A549 (cell line): ENCODE measurements around the gene XPO4. TPM values are rescaled to one million over a fixed set of nuclear protein-coding genes. Genes with fewer than 3 reads are reported as not detected.
"Not testable (repeated sequence)": the region's sequence is repeated elsewhere in the genome, so short reads cannot be mapped to it uniquely, and the experiment has no call there.

Source experiments
- ATAC-seq, 2 experiments: fragments of 200-7000 bp in 1 of 2; fragments of >200 bp in 1 of 2; cut with Nextera tagmentation in 1 of 2; cut with Tn5 transposase in 1 of 2; 3 replicates each; pipeline versions ENCODE4 v1.8.0 to v1.9.1; 2018 to 2020; ENCODE audit warnings: mild to moderate bottlenecking in 1 of 2, moderate library complexity in 1 of 2
- CTCF ChIA-PET: fragments of 300-600 bp; sonication (Branson Sonifier 250); formaldehyde crosslinking; extraction: SDS; loops from one replicate; lab custom pipeline; 2021; ENCODE audit warnings: antibody characterized with exemption, inconsistent platforms; lab: Yijun Ruan, JAX
- POLR2A ChIA-PET: fragments of 350-600 bp; formaldehyde crosslinking; extraction: SDS; loops from one replicate; lab custom pipeline; 2021; ENCODE audit warnings: antibody characterized with exemption, inconsistent platforms; lab: Yijun Ruan, JAX
- DNase-seq, 2 experiments: peaks; one replicate each; pipeline versions ENCODE4 v3.0.0 to v3.0.0-alpha.2; 2011 to 2016; ENCODE audit warnings: low read depth in 1 of 2, low spot score in 1 of 2
- FAIRE-seq: peaks from 2 replicates; lab custom pipeline; 2011; peaks lifted over from hg19 to GRCh38; lab: Jason Lieb, UNC
- H3K27ac ChIP-seq, 2 experiments: fragments of >200 bp; sonication (Bioruptor Twin); formaldehyde crosslinking; 3 replicates each; pipeline ENCODE4 v1.5.1; 2016 to 2017
- H3K4me1 ChIP-seq: fragments of >200 bp; sonication (Bioruptor Twin); formaldehyde crosslinking; 3 replicates; pipeline ENCODE4 v1.6.1; 2016
- H3K4me2 ChIP-seq: fragments of >200 bp; sonication (Bioruptor Twin); formaldehyde crosslinking; 3 replicates; pipeline ENCODE4 v1.6.1; 2016
- H3K4me3 ChIP-seq: fragments of >200 bp; sonication (Bioruptor Twin); formaldehyde crosslinking; 3 replicates; pipeline ENCODE4 v1.5.1; 2016
- H3K9me3 ChIP-seq: fragments of >200 bp; sonication (Bioruptor Twin); formaldehyde crosslinking; 3 replicates; pipeline ENCODE4 v1.6.1; 2016
- CBX2 ChIP-seq: fragments of 200-600 bp; sonication (generic); IDR thresholded peaks from 2 replicates; pipeline ENCODE4 v1.6.1; 2016; ENCODE audit warnings: low read depth, mild to moderate bottlenecking, borderline replicate concordance
- CHD2 ChIP-seq: fragments of 150-350 bp; IDR thresholded peaks from 2 replicates; pipeline ENCODE4 v1.6.1; 2014; ENCODE audit warnings: low read length; ENCODE audit not compliant: partially characterized antibody
- CHD4 ChIP-seq: fragments of 200-600 bp; sonication (generic); IDR thresholded peaks from 2 replicates; pipeline ENCODE4 v1.6.1; 2016; ENCODE audit warnings: antibody characterized with exemption, mild to moderate bottlenecking, borderline replicate concordance
- EHF ChIP-seq: fragments of 250-450 bp; sonication (Bioruptor Pico); IDR thresholded peaks from 2 replicates; pipeline ENCODE4 v1.5.0; 2020; ENCODE audit warnings: mild to moderate bottlenecking
- FOSB ChIP-seq: fragments of 250-450 bp; sonication (Bioruptor Pico); IDR thresholded peaks from 2 replicates; pipeline ENCODE4 v1.5.0; 2020; ENCODE audit warnings: mild to moderate bottlenecking, moderate library complexity
- GATA3 ChIP-seq: IDR thresholded peaks from 2 replicates; pipeline ENCODE4 v1.6.1; 2012; ENCODE audit warnings: borderline replicate concordance
- JUNB ChIP-seq: fragments of >200 bp; sonication (Bioruptor Twin); formaldehyde crosslinking; IDR thresholded peaks from 2 replicates; pipeline ENCODE4 v1.6.1; 2016
- KDM1A ChIP-seq: fragments of 200-600 bp; sonication (generic); IDR thresholded peaks from 2 replicates; pipeline ENCODE4 v1.6.1; 2016; ENCODE audit warnings: low read depth, mild to moderate bottlenecking
- NPAS2 ChIP-seq: fragments of 250-450 bp; sonication (Bioruptor Pico); IDR thresholded peaks from 2 replicates; pipeline ENCODE4 v1.8.0; 2022; ENCODE audit warnings: mild to moderate bottlenecking, moderate library complexity, borderline replicate concordance
- POLR2A ChIP-seq: IDR thresholded peaks from 2 replicates; pipeline ENCODE4 v1.6.1; 2012; ENCODE audit warnings: mild to moderate bottlenecking, low read length
- POLR2AphosphoS2 ChIP-seq: conservative IDR thresholded peaks from 2 replicates; pipeline ENCODE4 v1.6.1; 2012; ENCODE audit warnings: low read length, improper control_type of control experiment, inconsistent platforms
- RCOR1 ChIP-seq: fragments of 150-350 bp; IDR thresholded peaks from 2 replicates; pipeline ENCODE4 v1.6.1; 2014; ENCODE audit warnings: antibody characterized with exemption, low read length, low read depth
- TP53 ChIP-seq: fragments of 250-450 bp; sonication (Bioruptor Pico); IDR thresholded peaks from 2 replicates; pipeline ENCODE4 v1.5.0; 2021; ENCODE audit warnings: mild to moderate bottlenecking, moderate library complexity
- ZFP36 ChIP-seq: fragments of 450-650 bp; IDR thresholded peaks from 2 replicates; pipeline ENCODE4 v1.6.1; 2014; ENCODE audit warnings: borderline replicate concordance; ENCODE audit not compliant: partially characterized antibody
- WGBS: methylation state at CpG from one replicate; pipeline ENCODE4 v1.1.6; 2017; ENCODE audit errors: missing lambda C conversion rate; 5-methylcytosine and 5-hydroxymethylcytosine counted together
- polyA plus RNA-seq, 4 experiments: library from polyadenylated mRNA; depleted of rRNA in 3 of 4; stranded (reverse); fragments of >200 nt; fragmentation: RNase III in 1 of 4; extraction: RNeasy Plus Mini Kit Qiagen cat#74134 plus additional on column Dnase treatment in 1 of 4; gene quantifications; 2 replicates in 3 of 4; 3 replicates in 1 of 4; pipeline ENCODE4 v1.2.3, GENCODE V29; 2011 to 2017
- TF ChIP-seq, protein P1 (sequence below): IDR thresholded peaks from 2 replicates; pipeline ENCODE4 v1.6.1; 2012
- TF ChIP-seq, protein P2 (sequence below): IDR thresholded peaks from 2 replicates; pipeline ENCODE4 v1.6.1; 2012
- TF ChIP-seq, protein P3 (sequence below): fragments of 450-650 bp; IDR thresholded peaks from 2 replicates; pipeline ENCODE4 v1.6.1; 2014; ENCODE audit warnings: antibody characterized with exemption

Gene XPO4
- polyA plus RNA-seq, 2 of the 4 experiments (the other 2 are of a cell fraction): 7.3 to 16.6 TPM

DNA sequence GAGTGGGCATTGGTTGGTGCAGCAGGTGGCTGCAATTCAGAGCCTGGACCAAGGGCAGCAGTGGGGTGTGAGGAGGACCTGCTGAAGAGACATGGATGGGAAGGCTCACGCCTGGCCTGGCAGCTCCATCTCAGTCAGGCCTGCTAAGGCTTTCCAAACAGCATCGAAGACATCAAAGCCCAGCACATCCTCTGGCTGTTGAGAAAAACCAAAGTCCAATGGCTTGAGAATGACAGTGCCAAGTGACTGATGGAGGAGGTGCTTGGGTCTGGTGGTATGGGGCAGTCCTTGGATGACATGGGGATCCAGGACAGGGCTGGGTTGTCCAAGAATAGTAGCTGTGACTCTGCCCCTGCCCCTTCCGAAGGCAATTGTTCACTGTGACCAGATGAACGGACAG lies 19.0 kb upstream of the XPO4 start:
- Histone ChIP-seq H3K4me3 (no peak overlapping the region), H3K4me2 (no peak overlapping the region), H3K9me3 (no peaks in the 10 kb centered on the region), H3K4me1 (no peaks in the 10 kb centered on the region), H3K27ac (no peak overlapping the region)
- WGBS: 70% methylated on average over 4 of the region's 4 CpGs
- DNase-seq: no peak
- TF ChIP-seq CHD2: no peak
- TF ChIP-seq, protein P1, sequence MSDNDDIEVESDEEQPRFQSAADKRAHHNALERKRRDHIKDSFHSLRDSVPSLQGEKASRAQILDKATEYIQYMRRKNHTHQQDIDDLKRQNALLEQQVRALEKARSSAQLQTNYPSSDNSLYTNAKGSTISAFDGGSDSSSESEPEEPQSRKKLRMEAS: no peak
- TF ChIP-seq TP53: no peak
- TF ChIP-seq EHF (CRISPR knock-in tag): no peak
- TF ChIP-seq KDM1A: no peak
- TF ChIP-seq RCOR1: no peak
- TF ChIP-seq NPAS2 (CRISPR knock-in tag): no peak
- TF ChIP-seq FOSB: no peak
- TF ChIP-seq POLR2A: no peak
- no peak for TF ChIP-seq CBX2
- TF ChIP-seq, all 56 proteins: peak for 0
- FAIRE-seq: no peak
- ChIA-PET POLR2A (no interaction called here), CTCF (interaction anchor here (1.4 kb wide), 2 partner anchors 10 to 426 kb away, joined by 3 read pairs; no protein-coding TSS in a partner anchor)
- no peak for ATAC-seq

DNA sequence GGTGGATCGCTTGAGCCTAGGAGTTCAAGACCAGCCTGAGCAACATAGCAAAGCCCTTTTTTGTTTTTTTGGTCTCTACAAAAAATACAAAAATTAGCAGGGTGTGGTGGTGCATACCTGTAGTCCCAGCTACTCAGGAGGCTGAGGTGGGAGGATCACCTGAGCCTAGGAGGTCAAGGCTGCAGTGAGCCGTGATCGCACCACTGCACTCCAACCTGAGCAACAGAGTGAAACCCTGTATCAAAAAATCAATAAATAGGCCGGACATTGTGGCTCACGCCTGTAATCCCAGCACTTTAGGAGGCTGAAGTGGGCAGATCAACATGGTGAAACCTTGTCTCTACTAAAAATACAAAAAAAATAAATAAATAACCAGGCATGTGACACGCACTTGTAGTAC lies 13.1 kb upstream of the XPO4 start:
- 93% methylated on average over 6 of the region's 6 CpGs for WGBS
- H3K4me3 ChIP-seq, FAIRE-seq, H3K27ac ChIP-seq, POLR2A ChIA-PET, H3K4me1 ChIP-seq, DNase-seq, H3K9me3 ChIP-seq, H3K4me2 ChIP-seq, ATAC-seq: not testable (repeated sequence)
- CTCF ChIA-PET: interaction anchor here (0.7 to 1.8 kb wide), 2 partner anchors 10 to 12 kb away, joined by 3 to 6 read pairs; no protein-coding TSS in a partner anchor

DNA sequence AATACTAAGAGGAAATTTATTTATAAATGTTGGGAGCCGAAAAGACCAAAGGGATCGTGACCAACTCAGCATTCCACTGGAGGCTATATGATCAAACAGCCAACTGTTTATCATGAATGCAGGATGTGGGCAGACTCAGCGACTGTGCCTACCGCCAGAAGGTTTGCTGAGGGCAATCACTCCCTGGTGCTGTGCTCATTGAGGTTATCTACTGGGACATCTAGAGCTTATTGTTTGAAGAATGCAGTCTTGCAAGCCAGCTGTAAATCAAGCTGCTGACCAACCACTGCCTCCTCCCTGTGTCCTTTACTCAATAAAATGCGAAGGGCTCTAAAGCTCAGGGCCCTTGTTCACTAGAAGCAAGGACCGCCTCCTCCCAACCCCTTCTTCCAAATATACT lies 8.5 kb upstream of the XPO4 start:
- 77% methylated on average over 6 of the region's 6 CpGs for WGBS
- Histone ChIP-seq H3K4me2 (no peak overlapping the region), H3K4me3 (no peak overlapping the region), H3K4me1 (no peaks in the 10 kb centered on the region), H3K9me3 (no peaks in the 10 kb centered on the region), H3K27ac (no peak overlapping the region)
- no peak for TF ChIP-seq ZFP36
- TF ChIP-seq GATA3: no peak
- ATAC-seq (no peak), FAIRE-seq (no peak), DNase-seq (no peak)
- POLR2A ChIA-PET: no interaction called here
- CTCF ChIA-PET: interaction anchor here (0.8 to 1.1 kb wide), 2 partner anchors 10 to 199 kb away, joined by 3 to 4 read pairs; no protein-coding TSS in a partner anchor

DNA sequence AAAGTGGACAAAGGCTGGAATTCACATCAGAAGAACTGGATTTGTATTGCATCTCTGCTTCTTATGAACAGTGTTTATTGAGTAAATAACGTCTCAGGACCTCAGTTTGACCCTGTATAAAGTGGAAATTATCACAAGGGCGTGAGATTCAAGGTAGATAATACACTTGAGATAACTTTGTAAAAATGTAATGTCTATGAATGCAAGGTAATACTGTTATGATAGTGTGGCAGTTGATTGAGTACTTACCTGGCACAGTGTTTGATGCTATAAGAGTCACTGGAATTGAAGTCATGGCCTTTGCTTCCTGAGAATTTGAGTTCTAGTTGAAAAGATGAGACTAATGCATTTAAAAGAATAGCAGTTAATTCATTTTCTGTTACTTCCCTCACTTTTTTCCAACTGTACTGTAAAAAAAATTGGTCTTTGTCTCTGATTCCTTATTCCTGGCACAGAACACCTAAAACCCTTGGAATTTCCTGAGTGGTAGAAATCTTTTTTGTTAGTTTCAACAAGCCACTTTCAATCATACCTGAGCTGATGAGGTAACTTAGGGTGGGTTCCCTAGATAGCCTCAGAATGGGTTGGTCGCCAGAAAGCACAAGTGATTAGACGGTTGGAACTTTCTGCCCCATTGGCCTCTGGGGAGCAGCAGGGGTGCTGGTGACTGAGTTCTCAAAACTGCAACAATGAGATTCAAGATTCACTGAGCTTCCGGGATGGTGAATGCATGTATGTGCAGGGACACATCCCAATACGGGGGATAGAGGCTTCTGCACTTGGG lies 6.4 kb upstream of the XPO4 start:
- H3K27ac ChIP-seq: no peak overlapping the region
- ATAC-seq: no peak
- 46% methylated on average over 5 of the region's 6 CpGs for WGBS
- TF ChIP-seq, protein P2, sequence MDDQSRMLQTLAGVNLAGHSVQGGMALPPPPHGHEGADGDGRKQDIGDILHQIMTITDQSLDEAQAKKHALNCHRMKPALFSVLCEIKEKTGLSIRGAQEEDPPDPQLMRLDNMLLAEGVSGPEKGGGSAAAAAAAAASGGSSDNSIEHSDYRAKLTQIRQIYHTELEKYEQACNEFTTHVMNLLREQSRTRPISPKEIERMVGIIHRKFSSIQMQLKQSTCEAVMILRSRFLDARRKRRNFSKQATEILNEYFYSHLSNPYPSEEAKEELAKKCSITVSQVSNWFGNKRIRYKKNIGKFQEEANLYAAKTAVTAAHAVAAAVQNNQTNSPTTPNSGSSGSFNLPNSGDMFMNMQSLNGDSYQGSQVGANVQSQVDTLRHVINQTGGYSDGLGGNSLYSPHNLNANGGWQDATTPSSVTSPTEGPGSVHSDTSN: no peak
- TF ChIP-seq, protein P3, sequence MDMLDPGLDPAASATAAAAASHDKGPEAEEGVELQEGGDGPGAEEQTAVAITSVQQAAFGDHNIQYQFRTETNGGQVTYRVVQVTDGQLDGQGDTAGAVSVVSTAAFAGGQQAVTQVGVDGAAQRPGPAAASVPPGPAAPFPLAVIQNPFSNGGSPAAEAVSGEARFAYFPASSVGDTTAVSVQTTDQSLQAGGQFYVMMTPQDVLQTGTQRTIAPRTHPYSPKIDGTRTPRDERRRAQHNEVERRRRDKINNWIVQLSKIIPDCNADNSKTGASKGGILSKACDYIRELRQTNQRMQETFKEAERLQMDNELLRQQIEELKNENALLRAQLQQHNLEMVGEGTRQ: no peak
- TF ChIP-seq POLR2AphosphoS2: no peak
- TF ChIP-seq JUNB: no peak
- TF ChIP-seq CHD4: no peak
- no peak overlapping the region for H3K4me3 ChIP-seq
- POLR2A ChIA-PET: no interaction called here
- H3K4me2 ChIP-seq: no peak overlapping the region
- H3K4me1 ChIP-seq: no peaks in the 10 kb centered on the region
- CTCF ChIA-PET: interaction anchor here (1.0 kb wide), 1 partner anchor 17 kb away, joined by 3 read pairs; no protein-coding TSS in a partner anchor
- DNase-seq: no peak
- H3K9me3 ChIP-seq: no peaks in the 10 kb centered on the region
- FAIRE-seq: no peak
